Activated CD4-positive, alpha-beta T cell treated with anti-CD3 and anti-CD28 coated beads, Interleukin-2, amount 10 ng/mL, durations not matched to agents 7 days and 5 days (primary cell): ENCODE measurements around the gene ASMT. TPM values are rescaled to one million over a fixed set of nuclear protein-coding genes. Genes with fewer than 3 reads are reported as not detected.
"Not testable (repeated sequence)": the region's sequence is repeated elsewhere in the genome, so short reads cannot be mapped to it uniquely, and the experiment has no call there.

Experiments
- CTCF ChIA-PET: fragments of 350-600 bp; sonication (Branson Sonifier 250); formaldehyde crosslinking; loops from one replicate; lab custom pipeline; 2021; ENCODE audit warnings: antibody characterized with exemption; lab: Charles Lee
- POLR2A ChIA-PET: fragments of 350-600 bp; sonication (Branson Sonifier 250); formaldehyde crosslinking; loops from one replicate; lab custom pipeline; 2021; ENCODE audit warnings: antibody characterized with exemption; lab: Charles Lee
- DNase-seq: peaks from one replicate; pipeline ENCODE4 v3.0.0-alpha.2; 2020
- H3K27ac Mint-ChIP-seq: one replicate; pipeline ENCODE4 v1.8.0; 2021; ENCODE audit warnings: mild to moderate bottlenecking, moderate library complexity, mixed read lengths
- H3K27me3 Mint-ChIP-seq: one replicate; pipeline ENCODE4 v1.8.0; 2021; ENCODE audit warnings: mixed read lengths
- H3K36me3 Mint-ChIP-seq: one replicate; pipeline ENCODE4 v1.8.0; 2021; ENCODE audit warnings: low read depth, mixed read lengths
- H3K4me1 Mint-ChIP-seq: one replicate; pipeline ENCODE4 v1.8.0; 2021; ENCODE audit warnings: mixed read lengths
- H3K4me3 Mint-ChIP-seq: one replicate; pipeline ENCODE4 v1.8.0; 2021; ENCODE audit warnings: mild to moderate bottlenecking, moderate library complexity, mixed read lengths
- H3K9me3 Mint-ChIP-seq: one replicate; pipeline ENCODE4 v1.8.0; 2021; ENCODE audit warnings: mixed read lengths
- total RNA-seq, 2 experiments: library from RNA; stranded (reverse); gene quantifications; one replicate each; pipeline ENCODE4 v1.2.3, GENCODE V29; 2021

The ASMT gene
- not detected for total RNA-seq

- no peaks in the 10 kb centered on the region for H3K36me3 Mint-ChIP-seq
- H3K9me3 Mint-ChIP-seq, result no peaks in the 10 kb centered on the region
- no peak within 1 kb of the TSS for H3K27ac Mint-ChIP-seq
- no peaks in the 10 kb centered on the region for H3K27me3 Mint-ChIP-seq
- CTCF ChIA-PET, result no interaction called here
- H3K4me1 Mint-ChIP-seq, result peaks cover 1% of the 10 kb centered on the region
- no peak within 1 kb of the TSS for H3K4me3 Mint-ChIP-seq
- POLR2A ChIA-PET, result no interaction called here
- no peak for DNase-seq
Measured at GRCh38 chrX:1614927-1615326, at the start of gene ASMT. Gene ASMT, plus strand, starts transcription at chrX:1615059. Its CDS starts 141 bp downstream, at chrX:1615200.

GRCh38 chrX:1574181-1574580, 40.7 kb upstream of the ASMT start:
- H3K27ac Mint-ChIP-seq, CTCF ChIA-PET, POLR2A ChIA-PET: not testable (repeated sequence)

GRCh38 chrX:1576201-1576992, 38.5 kb upstream of the ASMT start:
- peaks cover 13% of the 10 kb centered on the region for H3K4me1 Mint-ChIP-seq

More at GRCh38 chrX:1574181-1574580, 40.7 kb upstream of the ASMT start:
- H3K27me3 Mint-ChIP-seq, H3K4me3 Mint-ChIP-seq, H3K36me3 Mint-ChIP-seq, DNase-seq, H3K9me3 Mint-ChIP-seq: not testable (repeated sequence)
- H3K4me1 Mint-ChIP-seq, result peaks cover 23% of the 10 kb centered on the region

GRCh38 chrX:1577845-1578244, 37.0 kb upstream of the ASMT start:
- Mint-ChIP-seq H3K9me3 (peaks cover 2% of the 10 kb centered on the region), H3K4me3 (no peak overlapping the region), H3K27ac (no peak overlapping the region), H3K4me1 (peaks cover 12% of the 10 kb centered on the region), H3K27me3 (no peaks in the 10 kb centered on the region), H3K36me3 (peaks cover 2% of the 10 kb centered on the region)
- ChIA-PET CTCF (no interaction called here), POLR2A (no interaction called here)
- no peak for DNase-seq

More at GRCh38 chrX:1576201-1576992, 38.5 kb upstream of the ASMT start:
- peaks cover 2% of the 10 kb centered on the region for H3K36me3 Mint-ChIP-seq
- ChIA-PET POLR2A (no interaction called here), CTCF (no interaction called here)
- no peak for DNase-seq
- peaks cover 2% of the 10 kb centered on the region for H3K9me3 Mint-ChIP-seq
- no peak overlapping the region for H3K27ac Mint-ChIP-seq
- H3K27me3 Mint-ChIP-seq, result no peaks in the 10 kb centered on the region
- H3K4me3 Mint-ChIP-seq, result no peak overlapping the region

GRCh38 chrX:1578511-1579173, 36.2 kb upstream of the ASMT start:
- Mint-ChIP-seq H3K4me3 (no peak overlapping the region), H3K9me3 (peaks cover 2% of the 10 kb centered on the region), H3K4me1 (peaks cover 20% of the 10 kb centered on the region), H3K36me3 (peaks cover 2% of the 10 kb centered on the region), H3K27ac (no peak overlapping the region), H3K27me3 (no peaks in the 10 kb centered on the region)
- ChIA-PET CTCF (no interaction called here), POLR2A (no interaction called here)
- DNase-seq, result no peak

- POLR2A ChIA-PET, result no interaction called here
Measured at GRCh38 chrX:1581132-1581531, 33.7 kb upstream of the ASMT start.

GRCh38 chrX:1582686-1583437, 32.0 kb upstream of the ASMT start:
- DNase-seq, result peak; percentile 67
- ChIA-PET POLR2A (no interaction called here), CTCF (no interaction called here)
- H3K27ac Mint-ChIP-seq, result peak overlapping the region; percentile 84
- H3K27me3 Mint-ChIP-seq, result no peaks in the 10 kb centered on the region
- peaks cover 26% of the 10 kb centered on the region for H3K4me1 Mint-ChIP-seq
- H3K36me3 Mint-ChIP-seq, result peaks cover 2% of the 10 kb centered on the region
- peak overlapping the region; percentile 28 for H3K4me3 Mint-ChIP-seq
- peaks cover 2% of the 10 kb centered on the region for H3K9me3 Mint-ChIP-seq

More at GRCh38 chrX:1581132-1581531, 33.7 kb upstream of the ASMT start:
- Mint-ChIP-seq H3K27ac (no peak overlapping the region), H3K9me3 (peaks cover 2% of the 10 kb centered on the region), H3K27me3 (no peaks in the 10 kb centered on the region), H3K36me3 (peaks cover 2% of the 10 kb centered on the region), H3K4me3 (no peak overlapping the region), H3K4me1 (peaks cover 22% of the 10 kb centered on the region)
- CTCF ChIA-PET, result no interaction called here
- DNase-seq, result peak; percentile 83

- Mint-ChIP-seq H3K4me3 (no peak overlapping the region), H3K27ac (no peak overlapping the region), H3K4me1 (peaks cover 28% of the 10 kb centered on the region), H3K9me3 (peaks cover 2% of the 10 kb centered on the region), H3K27me3 (no peaks in the 10 kb centered on the region), H3K36me3 (peaks cover 2% of the 10 kb centered on the region)
- POLR2A ChIA-PET, result no interaction called here
- no peak for DNase-seq
- CTCF ChIA-PET, result no interaction called here
Measured at GRCh38 chrX:1584237-1585011, 30.4 kb upstream of the ASMT start.

GRCh38 chrX:1587161-1587560, 27.7 kb upstream of the ASMT start:
- H3K27me3 Mint-ChIP-seq, result no peaks in the 10 kb centered on the region
- H3K9me3 Mint-ChIP-seq, result no peaks in the 10 kb centered on the region
- no peak overlapping the region for H3K27ac Mint-ChIP-seq
- H3K4me1 Mint-ChIP-seq, result peaks cover 24% of the 10 kb centered on the region
- CTCF ChIA-PET, result no interaction called here
- no peak for DNase-seq
- POLR2A ChIA-PET, result no interaction called here
- peaks cover 2% of the 10 kb centered on the region for H3K36me3 Mint-ChIP-seq
- no peak overlapping the region for H3K4me3 Mint-ChIP-seq

- CTCF ChIA-PET, result no interaction called here
- Mint-ChIP-seq H3K4me3 (no peak overlapping the region), H3K36me3 (peaks cover 20% of the 10 kb centered on the region), H3K27me3 (no peaks in the 10 kb centered on the region), H3K27ac (peak overlapping the region; percentile 77), H3K4me1 (peaks cover 25% of the 10 kb centered on the region), H3K9me3 (no peaks in the 10 kb centered on the region)
- POLR2A ChIA-PET, result no interaction called here
- no peak for DNase-seq
Measured at GRCh38 chrX:1589356-1590130, 25.3 kb upstream of the ASMT start.

- POLR2A ChIA-PET, result no interaction called here
- H3K27ac Mint-ChIP-seq, result peak within 1 kb of the TSS; percentile 94
- CTCF ChIA-PET, result no interaction called here
Measured at GRCh38 chrX:1591102-1591862, 23.6 kb upstream of the ASMT start, which contains the start of gene AKAP17A. Gene AKAP17A, plus strand, starts transcription at chrX:1591604. Its CDS starts 1,859 bp downstream, at chrX:1593463.

More at GRCh38 chrX:1591102-1591862, 23.6 kb upstream of the ASMT start, which contains the start of gene AKAP17A:
- H3K4me1 Mint-ChIP-seq, result peaks cover 31% of the 10 kb centered on the region
- H3K4me3 Mint-ChIP-seq, result peak within 1 kb of the TSS; percentile 95
- no peaks in the 10 kb centered on the region for H3K27me3 Mint-ChIP-seq
- H3K36me3 Mint-ChIP-seq, result peaks cover 33% of the 10 kb centered on the region
- H3K9me3 Mint-ChIP-seq, result no peaks in the 10 kb centered on the region
- DNase-seq, result peak; percentile 97
